K562 (cell line): ENCODE results near the gene PPP1R13L. TPM values are rescaled to one million over a fixed set of nuclear protein-coding genes. Genes with fewer than 3 reads are reported as not detected.

Source experiments
- ATAC-seq: fragments of 200-7000 bp; cut with Tn5 transposase; 3 replicates; pipeline ENCODE4 v1.9.1; 2020; ENCODE audit warnings: moderate library complexity
- BruUV-seq: library from RNA; stranded (reverse); fragments of 400-500 nt; replicated peaks from 2 replicates; lab custom pipeline; 2021; lab: Mats Ljungman, UMichigan
- CTCF ChIA-PET: fragments of 300-600 bp; formaldehyde crosslinking; extraction: SDS; loops from one replicate; lab custom pipeline; 2021; ENCODE audit warnings: low intra/inter-chr PET ratio; lab: Yijun Ruan, JAX
- POLR2A ChIA-PET: fragments of 300-600, 350-650 bp; sonication (Branson Sonifier 250); formaldehyde crosslinking; extraction: SDS; loops from one replicate; lab custom pipeline; 2021; ENCODE audit warnings: antibody characterized with exemption, inconsistent platforms; lab: Yijun Ruan, JAX
- DNase-seq, 4 experiments: peaks; one replicate each; pipeline versions ENCODE4 v3.0.0 to v3.0.0-alpha.2; 2011 to 2018; ENCODE audit warnings: low spot score in 3 of 4, mixed read lengths in 3 of 4; ENCODE audit errors: extremely low read depth in 1 of 4
- FAIRE-seq: peaks from 2 replicates; lab custom pipeline; 2011; peaks lifted over from hg19 to GRCh38; lab: Jason Lieb, UNC
- H2AFZ ChIP-seq: 2 replicates; pipeline ENCODE4 v1.6.0; 2011; ENCODE audit warnings: low read depth, low read length, control low read depth, inconsistent platforms
- H3K27ac ChIP-seq: fragments of 200-600 bp; 3 replicates; pipeline ENCODE4 v1.8.0; 2011; ENCODE audit warnings: low read depth, mild to moderate bottlenecking, control low read depth, inconsistent platforms, low read length, moderate library complexity, mixed read lengths; ENCODE audit errors: extremely low read depth
- H3K27me3 ChIP-seq, 2 experiments: fragments of 300-600 bp in 1 of 2; 2 replicates in 1 of 2; 3 replicates in 1 of 2; pipeline versions ENCODE4 v1.6.0 to v1.8.0; 2011; ENCODE audit warnings: inconsistent platforms in 2 of 2, low read length in 2 of 2, mild to moderate bottlenecking in 1 of 2, mixed read lengths in 1 of 2, moderate library complexity in 1 of 2; ENCODE audit not compliant: control insufficient read depth in 2 of 2, insufficient read depth in 2 of 2
- H3K36me3 ChIP-seq: fragments of 300-600 bp; 3 replicates; pipeline ENCODE4 v1.8.0; 2011; ENCODE audit warnings: mild to moderate bottlenecking, low read length, inconsistent platforms; ENCODE audit not compliant: control insufficient read depth, insufficient read depth
- H3K4me1 ChIP-seq, 2 experiments: fragments of 200-600 bp in 1 of 2; replicated peaks in 1 of 2; 2 replicates in 1 of 2; 3 replicates in 1 of 2; pipeline versions ENCODE4 v1.5.1 to v1.8.0; 2011; ENCODE audit warnings: inconsistent platforms in 2 of 2, low read length in 2 of 2, mild to moderate bottlenecking in 1 of 2, mixed read lengths in 1 of 2, moderate library complexity in 1 of 2; ENCODE audit not compliant: control insufficient read depth in 2 of 2, insufficient read depth in 2 of 2
- H3K4me2 ChIP-seq: 2 replicates; pipeline ENCODE4 v1.6.1; 2011; ENCODE audit warnings: low read length, control low read depth, inconsistent platforms, mixed read lengths; ENCODE audit not compliant: insufficient read depth
- H3K4me3 ChIP-seq: fragments of 200-600 bp; sonication (generic), shearing (Covaris generic); 2 replicates; pipeline ENCODE4 v1.5.1; 2016; ENCODE audit warnings: control low read depth, inconsistent platforms
- H3K79me2 ChIP-seq: fragments of 200-600 bp; 3 replicates; pipeline ENCODE4 v1.8.0; 2011; ENCODE audit warnings: low read length, inconsistent platforms; ENCODE audit not compliant: control insufficient read depth, insufficient read depth
- H3K9ac ChIP-seq, 2 experiments: 2 replicates each; pipeline versions ENCODE4 v1.6.0 to v1.6.1; 2011; ENCODE audit warnings: low read depth in 2 of 2, low read length in 2 of 2, control low read depth in 1 of 2, inconsistent platforms in 1 of 2, mild to moderate bottlenecking in 1 of 2, mixed read lengths in 1 of 2; ENCODE audit not compliant: insufficient read depth in 1 of 2
- H3K9me1 ChIP-seq: one replicate; pipeline ENCODE4 v1.6.0; 2011; ENCODE audit warnings: inconsistent platforms, mild to moderate bottlenecking, low read length, moderate library complexity; ENCODE audit not compliant: control insufficient read depth, insufficient read depth
- H3K9me3 ChIP-seq: replicated peaks from 2 replicates; pipeline ENCODE4 v1.5.1; 2011; ENCODE audit warnings: low read depth, low read length, inconsistent platforms; ENCODE audit not compliant: control insufficient read depth, insufficient read depth
- H4K20me1 ChIP-seq: replicated peaks from 2 replicates; pipeline ENCODE4 v1.6.1; 2011; ENCODE audit warnings: low read length, inconsistent platforms, mixed read lengths; ENCODE audit not compliant: control insufficient read depth, insufficient read depth
- CEBPZ ChIP-seq: fragments of 150-350 bp; IDR thresholded peaks from 2 replicates; pipeline ENCODE4 v1.6.1; 2014; ENCODE audit warnings: low read depth, mild to moderate bottlenecking, low read length, borderline replicate concordance
- MCM2 ChIP-seq: fragments of 450-650 bp; IDR thresholded peaks from 2 replicates; pipeline ENCODE4 v1.6.1; 2017; ENCODE audit warnings: low read depth, mild to moderate bottlenecking
- SRSF3 ChIP-seq: fragments of 200-400 bp; formaldehyde crosslinking; IDR thresholded peaks from 2 replicates; pipeline ENCODE4 v1.6.1; 2016; ENCODE audit warnings: mild to moderate bottlenecking, low read length, moderate library complexity; ENCODE audit not compliant: insufficient read depth
- ZNF507 ChIP-seq: conservative IDR thresholded peaks from 2 replicates; pipeline ENCODE4 v1.6.1; 2017; ENCODE audit warnings: missing genetic modification characterization, missing compliant biosample characterization
- WGBS: fragments of 100-300 bp; shearing (Covaris generic); methylation state at CpG from one replicate; pipeline ENCODE4 v1.1.6; 2016; ENCODE audit warnings: low coverage, mixed read lengths; ENCODE audit not compliant: insufficient coverage; ENCODE audit errors: missing lambda C conversion rate; 5-methylcytosine and 5-hydroxymethylcytosine counted together
- in situ Hi-C: fragments of 300-500 bp; cut with MboI; formaldehyde crosslinking; loops from 4 replicates; pipeline ENCODE4 v1.15.0; 2018; ENCODE audit warnings: inconsistent platforms, mixed read lengths
- intact Hi-C: fragments of 100-400 bp; cut with micrococcal nuclease; formaldehyde crosslinking; loops from 2 replicates; pipeline ENCODE4 v1.14.2; 2022
- polyA plus RNA-seq, 8 experiments: library from polyadenylated mRNA; depleted of rRNA in 4 of 8; stranded (reverse) in 5 of 8; unstranded in 3 of 8; fragments of >200 nt; fragmentation: Nextera tagmentation in 2 of 8; fragmentation: Illumina TruSeq in 1 of 8; extraction: Ambion mirVana in 2 of 8; extraction: Trizol in 1 of 8; gene quantifications; 2 replicates each; pipeline versions ENCODE4 v1.2.1 to v1.2.3, GENCODE V29; 2011 to 2014; ENCODE audit warnings: inconsistent platforms in 1 of 8, missing spikeins in 1 of 8
- total RNA-seq, 7 experiments: library from RNA; depleted of rRNA in 6 of 7; stranded (reverse); fragments of >200 nt in 6 of 7; fragmentation: Illumina TruSeq in 2 of 7; extraction: Trizol in 2 of 7; gene quantifications; 2 replicates each; pipeline versions ENCODE4 v1.2.1 to v1.2.3, GENCODE V29; 2011 to 2021; ENCODE audit warnings: low replicate concordance in 1 of 7

PPP1R13L gene
- total and polyA plus RNA-seq, 9 of the 15 experiments (the other 6 are each of a cell fraction or from before 2014, with no cell fraction given): 0.32 to 6.7 (median 2.0) TPM

- ChIA-PET POLR2A (interaction anchor here (3.8 kb wide), 1 partner anchor 9 kb away, joined by 14 read pairs; no protein-coding TSS in a partner anchor), CTCF (no interaction called here)
- no peaks in the 10 kb centered on the region for H3K9me1 ChIP-seq
- TF ChIP-seq CEBPZ (no peak), SRSF3 (no peak), MCM2 (no peak), ZNF507 (tag) (no peak)
- BruUV-seq: no TSS peak
- FAIRE-seq: no peak
- 76% methylated on average over 23 of the region's 29 CpGs for WGBS
- peaks cover 0 to 18% of the 10 kb centered on the region in 2 experiments; a peak in 2 of 5 replicates for H3K4me1 ChIP-seq
- H3K36me3 ChIP-seq: no peaks in the 10 kb centered on the region
- H3K4me3 ChIP-seq: no peak overlapping the region
- DNase-seq: peak in 1 of 4 experiments; percentile 3
- H4K20me1 ChIP-seq: no peaks in the 10 kb centered on the region
- H3K9ac ChIP-seq: peak overlapping the region in 1 of 2 experiments; percentile 61; a peak in 2 of 4 replicates
- no peak for ATAC-seq
- in situ Hi-C loops (no loop called here), intact Hi-C loops (no loop called here)
- H3K27me3 ChIP-seq: peaks cover 0 to 14% of the 10 kb centered on the region in 2 experiments; a peak in 3 of 5 replicates
- H3K27ac ChIP-seq: no peak overlapping the region
- H3K4me2 ChIP-seq: no peak overlapping the region
- no peaks in the 10 kb centered on the region for H3K9me3 ChIP-seq
- no peak overlapping the region for H2AFZ ChIP-seq
- no peaks in the 10 kb centered on the region for H3K79me2 ChIP-seq
These were observed 22.4 kb downstream of the PPP1R13L start for GRCh38 chr19:45382426-45382825.
